GM19238 (cell line): ENCODE results near the gene AUTS2.

ENCODE experiments used
- DNase-seq: peaks from one replicate; pipeline ENCODE4 v3.0.0; 2011; ENCODE audit warnings: low spot score; ENCODE audit not compliant: insufficient read length

The AUTS2 gene

DNA sequence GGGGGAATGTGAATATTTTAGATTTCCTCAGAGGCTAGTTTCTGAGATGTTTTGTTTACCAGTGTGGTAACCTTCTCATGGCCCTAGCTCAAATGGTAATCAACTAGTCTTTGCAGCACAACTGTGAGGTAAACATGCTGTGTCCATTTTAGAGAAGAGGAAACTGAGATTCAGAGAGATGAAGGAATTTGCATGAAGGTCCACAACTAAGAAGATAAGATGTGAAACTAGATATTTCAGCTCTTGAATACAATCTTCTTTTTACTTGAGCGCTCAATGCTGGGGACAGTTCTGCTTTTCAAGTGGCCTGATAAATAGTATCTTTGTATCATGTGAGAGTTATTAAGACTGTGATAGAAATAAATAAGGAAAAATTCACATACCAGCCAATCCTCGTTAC, 245.4 kb downstream of the AUTS2 start:
- no peak for DNase-seq

DNA sequence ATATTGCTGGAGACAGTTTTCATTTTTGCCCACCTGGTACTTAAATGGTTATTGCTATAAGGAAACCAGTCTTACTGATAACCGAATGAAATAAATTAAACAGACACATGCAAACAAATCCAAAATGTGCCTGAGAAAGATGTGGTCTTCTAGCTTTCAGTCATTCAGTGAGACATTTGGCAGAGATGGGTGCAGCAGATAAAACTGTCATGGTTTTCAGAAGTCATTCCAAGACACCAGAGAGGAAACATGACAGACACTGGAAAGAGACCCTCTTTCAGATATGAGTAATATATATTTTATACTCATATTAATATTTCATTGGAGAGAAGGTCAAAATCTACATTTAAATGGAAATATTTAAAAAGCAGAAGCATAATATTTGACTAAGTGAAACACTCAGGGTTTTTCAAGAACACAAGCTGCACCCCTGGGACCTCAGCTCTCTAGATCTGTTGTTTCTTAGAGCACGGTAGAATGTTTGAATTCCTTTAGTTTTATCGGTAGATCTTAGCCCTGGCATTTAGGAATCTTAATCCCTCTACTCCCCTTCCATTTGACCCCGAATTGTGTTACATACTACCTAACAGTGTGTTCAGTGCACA, 246.1 kb downstream of the AUTS2 start:
- no peak for DNase-seq

DNA sequence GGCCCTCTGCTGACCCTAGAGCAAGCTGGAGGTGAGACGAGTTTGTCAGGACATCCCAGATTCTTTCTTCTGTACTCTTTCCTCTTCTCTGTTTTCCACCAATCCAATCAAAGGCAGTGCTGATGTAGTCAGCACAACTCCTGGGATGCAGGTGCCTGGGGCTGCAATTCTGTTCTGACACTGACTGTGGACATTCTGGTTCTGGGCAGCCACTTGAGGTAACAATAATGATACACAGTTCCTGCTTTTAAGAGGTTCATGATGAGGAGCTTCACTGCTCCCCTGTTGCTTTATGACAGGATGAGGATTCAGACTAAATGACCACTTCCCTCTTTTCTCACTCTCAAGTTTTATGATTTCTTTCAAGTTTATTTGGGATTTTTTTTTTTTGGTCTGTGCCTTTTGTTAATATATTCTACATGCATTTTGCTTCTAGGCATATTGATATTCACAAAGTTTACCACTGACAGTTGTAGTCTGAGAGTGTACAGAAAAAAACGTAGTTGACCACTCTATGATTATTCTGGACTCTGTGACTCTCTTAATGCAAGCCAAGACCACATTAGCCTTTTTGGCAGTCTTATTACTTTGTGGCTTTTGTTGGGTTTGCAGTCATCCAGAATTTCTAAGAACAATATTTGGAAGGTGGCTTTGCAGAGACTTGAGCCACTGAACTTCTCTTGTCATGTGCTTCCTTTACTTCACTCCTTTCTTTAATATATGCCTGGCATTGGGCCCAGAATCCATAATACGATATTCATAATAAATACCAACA, 247.6 kb downstream of the AUTS2 start:
- no peak for DNase-seq

DNA sequence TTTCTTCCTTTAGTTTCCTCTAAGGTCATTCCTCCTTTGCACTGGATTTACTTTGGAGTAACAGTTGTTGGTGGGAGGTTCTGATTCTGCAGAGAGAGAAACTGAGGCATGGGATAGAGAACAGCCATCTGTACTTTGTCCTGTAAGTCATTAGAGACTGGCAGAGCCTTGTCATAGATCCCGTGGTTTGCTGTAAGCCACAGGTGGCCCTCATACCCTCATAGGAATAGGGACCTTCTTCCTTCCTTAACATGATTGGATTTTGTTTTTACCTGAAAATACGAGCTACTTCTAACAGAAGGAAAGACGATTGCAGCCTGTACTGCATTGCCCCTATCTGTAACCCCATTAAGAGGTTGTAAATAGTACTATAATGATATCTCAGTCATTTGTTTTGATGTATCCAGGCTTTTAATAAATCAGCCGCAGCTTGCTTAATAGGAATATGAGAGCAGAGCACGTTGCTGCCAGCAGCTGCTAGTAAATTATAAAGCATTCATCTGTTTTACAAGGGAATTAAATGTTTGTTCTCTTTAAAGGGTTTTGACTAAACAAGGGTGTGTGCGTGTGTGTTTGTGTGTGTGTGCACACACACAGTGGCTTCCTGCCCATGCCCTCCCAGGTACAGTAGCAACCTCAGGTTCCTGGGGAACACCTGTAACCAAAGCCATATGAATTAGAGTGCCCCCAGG, 249.8 kb downstream of the AUTS2 start:
- DNase-seq = no peak

DNA sequence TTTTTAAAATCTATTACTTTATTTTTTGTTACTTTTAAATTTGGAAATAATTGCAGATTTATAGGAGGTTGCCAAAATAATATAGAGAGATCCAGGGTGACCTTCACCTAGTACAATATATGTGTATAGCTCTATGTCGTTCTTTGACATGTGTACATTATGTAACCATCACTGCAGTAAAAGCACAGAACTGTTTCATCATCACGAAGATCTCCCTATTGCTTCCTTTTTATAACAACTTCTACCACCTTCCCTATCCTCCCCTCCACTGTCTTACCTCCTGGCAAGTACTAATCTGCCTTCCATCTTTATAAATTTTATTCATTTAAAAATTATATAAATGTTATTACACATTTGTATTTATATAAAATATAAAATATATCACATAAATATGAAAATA, 251.0 kb downstream of the AUTS2 start:
- no peak for DNase-seq

DNA sequence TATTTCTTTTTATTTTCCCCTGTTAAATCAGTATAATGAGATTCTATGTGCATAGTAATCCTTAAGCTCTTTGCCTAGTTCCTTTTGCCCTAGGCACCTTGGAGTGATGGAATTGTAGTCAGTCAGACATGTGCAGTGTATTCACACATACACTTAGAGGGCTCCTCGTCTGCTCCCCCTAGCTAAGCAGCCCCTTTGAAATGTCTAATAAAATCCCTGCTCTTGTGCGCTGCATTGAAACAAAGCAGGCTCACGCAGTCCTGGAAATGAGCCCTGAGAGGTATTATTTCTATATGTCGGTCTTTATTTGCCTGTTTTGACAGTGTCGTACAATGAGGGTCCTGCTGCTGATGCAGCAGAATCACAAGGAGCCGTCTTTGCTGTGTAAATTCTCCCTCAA, 258.7 kb downstream of the AUTS2 start:
- no peak for DNase-seq

DNA sequence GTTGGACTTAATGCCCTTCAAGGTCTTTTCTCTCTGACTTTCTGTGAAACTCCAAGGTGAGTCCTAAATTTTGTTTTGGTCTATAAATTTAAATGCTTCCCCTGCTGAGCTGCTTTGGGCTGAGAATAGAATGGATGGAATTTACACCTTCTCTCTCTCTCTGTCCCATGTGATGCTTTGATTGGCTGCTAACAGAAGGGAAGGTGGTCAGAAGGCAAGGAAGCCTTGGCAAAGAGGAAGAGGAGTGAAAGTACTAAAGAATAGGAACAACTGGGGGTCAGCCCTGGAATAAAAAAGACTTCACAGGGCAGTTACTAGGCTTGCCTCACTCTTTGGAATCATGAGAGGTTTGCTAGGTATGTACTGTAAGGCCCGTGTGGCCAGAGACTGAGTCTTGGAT, 260.2 kb downstream of the AUTS2 start:
- DNase-seq = no peak

DNA sequence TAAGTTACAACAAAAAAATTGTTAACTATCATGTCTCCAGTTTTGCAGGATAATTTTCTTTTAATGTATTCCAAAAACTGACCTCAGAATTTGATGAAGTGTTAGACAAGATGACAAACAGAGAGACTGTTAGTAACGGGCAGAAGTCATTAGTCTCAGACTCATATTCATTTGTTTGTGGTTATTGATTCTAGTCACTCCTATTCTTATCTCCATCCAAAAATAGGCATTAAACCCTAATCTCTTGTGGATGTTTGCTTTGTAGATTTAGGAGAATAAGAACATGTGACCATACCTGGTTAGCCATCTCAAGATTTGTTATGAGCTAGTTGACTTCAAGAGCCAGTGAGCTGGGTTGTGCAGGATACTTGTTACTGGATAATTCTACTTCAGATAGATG, 261.1 kb downstream of the AUTS2 start:
- DNase-seq = no peak

DNA sequence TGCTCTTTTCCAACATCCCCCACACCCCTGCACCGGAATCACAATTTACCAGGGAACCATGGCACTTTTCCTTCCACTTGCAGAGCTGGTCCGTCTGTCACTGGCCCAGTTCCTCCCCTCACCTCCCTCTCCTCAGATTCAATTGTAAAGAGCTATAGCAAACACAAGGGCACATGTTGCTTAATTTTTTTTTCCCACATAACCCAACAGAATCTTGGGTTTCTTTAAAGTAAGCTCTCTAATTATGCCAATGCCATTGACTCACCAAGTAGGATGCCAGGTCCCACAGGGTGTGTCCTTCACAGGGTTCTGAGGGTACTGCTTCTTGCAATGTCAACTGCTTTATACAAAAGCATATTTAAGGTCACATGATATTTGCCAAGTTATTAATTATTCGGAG, 262.2 kb downstream of the AUTS2 start:
- DNase-seq = no peak

DNA sequence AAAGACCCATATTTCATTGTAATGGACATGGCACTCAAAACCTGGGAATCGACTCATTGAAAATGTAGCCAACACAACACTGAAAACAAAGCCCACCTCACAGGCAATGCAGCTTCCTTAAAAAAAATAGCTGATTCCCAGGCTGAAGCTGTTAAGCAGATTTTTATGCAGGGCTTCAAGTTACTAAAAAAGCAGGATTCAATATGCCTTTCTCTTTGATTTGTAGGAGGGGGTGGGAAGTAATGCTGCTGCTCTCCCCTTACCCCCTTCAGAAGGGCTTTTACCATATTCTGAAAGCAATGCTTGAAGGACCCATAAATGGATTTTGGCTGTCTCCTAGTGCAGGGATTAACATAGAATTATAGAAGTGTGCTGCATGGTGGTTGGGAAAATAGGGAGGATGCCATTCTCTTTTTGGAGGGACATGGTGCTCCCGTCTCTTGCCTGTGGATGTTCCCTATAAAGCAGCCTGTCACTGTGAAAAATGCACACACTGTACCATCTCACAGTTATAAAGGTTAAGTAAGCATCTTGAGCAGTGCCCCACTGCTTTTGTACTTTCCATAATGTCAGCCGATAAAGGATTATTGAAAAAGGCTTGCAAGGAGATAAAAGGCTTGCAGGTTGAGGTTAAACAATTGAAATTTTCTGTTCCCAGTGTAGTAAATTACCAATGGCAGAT, 262.8 kb downstream of the AUTS2 start:
- no peak for DNase-seq

DNA sequence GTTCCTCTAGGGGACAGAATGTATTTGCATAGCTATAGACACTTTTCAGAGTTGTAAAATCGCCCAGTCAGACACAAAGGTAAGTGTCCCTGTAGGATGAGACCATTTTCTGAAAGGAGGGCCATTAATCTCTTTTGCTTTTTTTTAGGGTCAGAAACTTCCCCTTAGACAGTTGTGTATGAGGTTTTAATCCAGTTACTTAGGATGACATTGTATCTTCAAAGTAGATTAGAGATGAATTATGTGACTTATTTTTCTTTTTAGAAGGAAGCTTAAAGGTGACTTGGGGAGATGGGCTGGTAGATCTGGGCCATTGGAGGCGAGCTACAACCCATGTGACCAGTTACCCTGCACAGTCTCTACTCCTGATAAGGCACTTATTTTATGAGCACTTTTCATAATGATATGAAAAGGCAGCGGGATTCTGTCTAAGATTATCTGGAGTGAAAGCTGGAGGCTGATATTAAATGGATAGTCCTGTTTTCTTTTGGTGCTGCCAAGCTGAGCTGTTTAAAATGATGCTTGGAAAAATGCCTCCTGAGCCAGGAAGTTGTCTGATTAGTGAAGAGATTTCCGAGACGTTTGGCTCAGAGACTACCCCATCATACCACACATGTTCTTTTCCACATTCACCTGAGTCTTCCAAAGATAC, 264.3 kb downstream of the AUTS2 start:
- DNase-seq = no peak

DNA sequence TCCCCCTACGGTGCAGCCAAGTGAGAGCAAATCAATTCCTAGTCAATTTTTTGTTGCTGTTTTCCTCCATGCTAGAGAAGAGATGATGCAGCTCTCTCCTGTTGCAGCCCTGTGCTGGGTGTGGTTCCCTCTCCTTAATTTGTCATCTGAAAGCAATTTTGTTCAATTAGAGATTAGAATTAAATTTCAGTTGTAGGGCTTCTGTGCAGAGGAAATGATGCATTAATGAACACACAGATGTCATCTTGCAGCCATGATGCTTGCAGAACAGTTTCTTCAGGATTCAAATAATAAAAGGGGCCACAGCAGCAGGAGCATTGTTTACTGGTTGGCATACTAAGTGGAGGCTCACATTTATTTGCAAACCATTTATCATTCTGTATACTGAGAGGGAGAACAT, 266.0 kb downstream of the AUTS2 start:
- DNase-seq = no peak

DNA sequence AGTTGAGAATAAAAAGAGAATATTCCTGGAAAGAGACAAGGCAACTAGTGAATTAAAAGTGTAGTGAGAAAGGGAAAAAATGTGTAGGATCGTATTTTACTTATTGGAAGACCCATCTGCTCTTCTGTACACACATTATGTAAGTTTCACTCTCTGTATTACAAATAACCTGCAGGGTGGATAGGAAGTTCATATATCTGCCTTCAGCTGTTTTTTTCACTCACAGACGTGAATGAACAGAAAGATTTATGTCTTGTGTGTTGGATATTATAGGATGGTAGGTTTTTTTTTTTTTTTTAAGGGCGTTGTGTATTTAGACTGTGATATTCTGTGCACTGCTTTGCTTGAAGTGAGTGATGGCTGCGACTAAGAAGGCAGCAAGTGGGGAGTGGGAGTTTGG, 266.5 kb downstream of the AUTS2 start:
- no peak for DNase-seq

DNA sequence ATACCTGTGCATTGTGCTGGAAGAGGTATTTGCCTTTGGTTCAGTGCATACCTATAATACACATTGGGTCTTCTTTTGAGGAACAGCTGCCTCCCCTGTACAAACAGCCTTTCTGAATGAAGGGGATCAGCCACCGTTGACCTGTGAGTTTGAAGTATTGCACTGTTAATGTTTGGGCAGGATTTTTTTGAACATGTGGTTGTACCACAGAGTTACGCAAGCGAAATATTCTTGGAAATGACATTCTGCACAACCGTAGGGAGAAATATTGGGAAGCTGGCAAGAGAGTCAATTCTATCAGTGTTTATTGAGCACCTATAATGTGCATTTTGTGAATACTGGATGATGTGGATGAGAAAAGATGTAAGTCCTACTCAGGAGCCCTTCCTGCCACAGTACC, 270.6 kb downstream of the AUTS2 start:
- DNase-seq = no peak

DNA sequence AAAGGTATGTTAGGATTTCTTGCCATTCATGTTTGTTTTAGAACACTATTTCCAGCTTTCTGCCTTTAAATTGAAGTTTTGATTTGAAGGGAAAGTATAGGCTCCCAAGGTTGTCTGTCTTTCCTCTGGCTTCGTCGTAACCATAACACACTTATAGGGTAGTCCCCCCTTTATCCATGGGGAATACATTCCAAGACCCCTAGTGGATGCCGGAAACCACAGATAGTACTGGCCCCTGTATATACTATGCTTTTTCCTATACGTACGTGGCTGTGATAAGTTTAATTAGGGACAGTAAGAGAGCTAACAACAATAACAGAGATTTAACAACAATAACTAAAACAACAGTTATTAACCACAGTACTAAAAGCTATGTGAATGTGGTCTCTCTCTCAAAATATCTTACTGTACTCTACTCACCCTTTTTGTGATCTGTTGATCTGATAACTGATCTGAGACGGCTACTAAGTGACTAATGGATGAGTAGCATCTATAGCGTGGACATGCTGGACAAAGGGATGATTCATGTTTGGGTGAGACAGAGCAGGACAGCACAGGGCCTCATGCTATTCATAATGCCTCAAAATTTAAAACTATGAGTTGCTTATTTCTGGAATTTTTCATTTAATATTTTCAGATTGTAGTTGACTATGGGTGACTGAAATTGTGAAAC, 273.1 kb downstream of the AUTS2 start:
- DNase-seq = no peak

DNA sequence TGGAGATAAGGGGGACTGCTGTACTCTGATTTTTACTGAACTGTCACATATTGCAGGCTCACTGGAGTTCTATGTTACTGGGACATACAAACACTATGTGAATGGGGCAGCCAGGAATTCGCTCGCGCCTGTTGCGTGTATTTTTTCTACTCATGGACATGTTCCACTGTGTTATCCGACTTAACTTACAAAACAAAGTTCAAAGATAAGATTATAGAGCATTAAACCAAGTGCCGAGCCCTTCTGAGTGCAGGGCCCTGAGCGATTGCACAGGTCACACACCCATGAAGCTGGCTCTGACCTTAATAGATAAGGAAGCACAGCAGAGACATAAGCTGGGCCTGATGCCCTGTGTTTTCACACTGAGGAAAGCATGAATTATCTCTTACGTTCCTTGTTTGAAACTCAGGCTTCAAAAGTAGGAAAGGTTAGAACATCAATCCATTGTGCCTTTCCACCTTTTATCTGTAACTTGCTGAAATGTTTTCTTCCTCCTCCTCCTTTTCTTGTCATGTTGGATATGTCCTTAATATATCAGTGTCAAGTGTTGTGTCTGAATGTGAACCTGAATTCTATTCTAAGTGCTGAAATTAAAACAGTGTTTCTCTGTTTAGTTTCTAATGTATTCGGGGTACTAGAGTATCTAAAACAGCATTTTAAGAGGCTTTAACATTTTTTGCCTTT, 273.8 kb downstream of the AUTS2 start:
- DNase-seq = no peak

DNA sequence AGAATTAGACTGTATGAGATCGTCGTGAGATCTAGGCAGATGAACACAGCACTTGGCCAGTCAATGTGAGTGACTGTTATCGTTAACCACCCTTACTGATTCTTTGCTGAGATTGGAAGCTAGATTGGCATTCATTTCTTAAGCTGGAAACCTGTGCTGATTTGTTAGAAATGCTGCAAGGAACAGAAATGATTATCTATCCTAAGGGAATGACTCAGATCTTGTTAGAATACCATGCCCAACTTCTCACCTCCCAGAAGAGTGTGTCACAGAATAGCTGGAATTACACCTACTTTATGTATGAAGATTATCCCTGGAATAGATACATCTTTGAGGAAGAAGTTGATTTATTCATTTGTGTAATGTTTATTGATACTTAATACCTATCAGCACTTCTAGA, 275.2 kb downstream of the AUTS2 start:
- DNase-seq = no peak

DNA sequence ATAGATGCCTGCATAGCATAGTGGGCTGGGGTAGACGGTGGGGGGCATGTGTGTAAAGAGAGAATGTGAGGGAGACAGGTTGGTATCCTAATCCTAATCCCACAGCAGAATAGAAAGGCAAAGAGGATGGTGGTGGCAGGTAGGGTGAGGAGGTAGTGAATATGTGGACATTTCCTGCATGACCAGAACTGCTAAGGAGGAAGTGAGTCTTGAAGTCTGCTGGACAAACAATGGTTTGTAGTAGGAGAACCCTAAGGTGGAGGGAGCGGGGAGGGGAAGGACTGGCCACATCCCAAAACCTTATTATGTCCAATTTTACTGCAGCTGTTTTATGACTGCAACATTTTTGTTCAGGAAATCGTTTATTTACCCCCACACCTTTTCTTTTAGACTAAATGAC, 279.7 kb downstream of the AUTS2 start:
- DNase-seq = no peak

DNA sequence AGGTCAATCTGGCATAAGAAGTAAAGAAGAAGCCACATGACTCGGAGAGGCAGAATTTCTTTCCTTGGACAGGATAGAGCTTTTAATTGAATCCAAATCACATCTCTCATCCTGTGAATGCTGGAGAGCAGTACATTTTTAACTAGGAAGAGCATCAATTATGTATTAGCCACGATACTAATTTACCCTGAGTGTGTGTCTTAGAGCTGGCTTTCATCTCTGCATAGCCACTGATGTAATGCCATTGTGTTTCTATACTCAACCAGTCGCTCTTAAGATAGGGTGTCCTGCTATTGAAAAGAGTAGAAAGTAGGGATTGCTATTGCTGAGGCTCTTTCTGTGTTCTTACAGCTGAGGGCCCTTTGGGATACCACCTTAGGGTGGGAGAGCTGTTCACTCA, 280.3 kb downstream of the AUTS2 start:
- no peak for DNase-seq

DNA sequence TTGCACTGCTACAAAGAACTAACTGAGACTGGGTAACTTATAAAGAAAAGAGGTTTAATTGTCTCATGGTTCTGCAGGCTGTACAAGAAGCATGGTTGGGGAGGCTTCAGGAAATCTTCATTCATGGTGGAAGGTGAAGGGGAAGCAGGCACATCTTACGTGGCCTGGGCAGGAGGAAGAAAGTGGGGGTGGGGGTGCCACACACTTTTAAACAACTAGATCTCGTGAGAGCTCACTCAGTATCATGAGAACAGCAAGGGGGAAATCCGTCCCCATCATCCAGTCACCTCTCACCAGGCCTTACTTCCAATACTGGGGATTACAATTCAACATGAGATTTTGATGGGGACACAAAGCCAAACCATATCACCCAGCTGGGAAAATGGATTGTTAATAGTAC, 281.7 kb downstream of the AUTS2 start:
- no peak for DNase-seq

DNA sequence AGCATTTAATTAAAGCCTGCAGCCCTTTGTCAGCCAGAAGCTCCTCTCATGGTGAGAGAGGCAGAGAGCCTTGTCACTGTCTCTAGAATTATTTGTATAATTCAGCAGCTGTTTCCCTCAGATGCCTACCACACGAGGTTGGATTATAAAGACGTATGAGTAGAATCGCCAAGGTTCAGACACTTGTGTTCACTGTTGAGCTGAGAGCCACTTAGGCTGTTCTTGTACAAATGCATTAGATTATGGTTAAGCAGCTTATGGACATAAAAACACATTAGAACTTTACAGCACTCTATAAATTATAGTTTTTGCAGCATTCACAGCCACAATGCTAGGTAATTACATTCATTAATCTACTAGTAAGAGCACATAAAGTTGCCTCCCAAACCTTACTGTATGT, 282.6 kb downstream of the AUTS2 start:
- no peak for DNase-seq
